ENCODE results near the gene TMEM17. TPM values are rescaled to one million over a fixed set of nuclear protein-coding genes. Genes with fewer than 3 reads are reported as not detected.

Gene TMEM17
- total and polyA plus RNA-seq, 4 experiments from 2014 or later = not detected

DNA sequence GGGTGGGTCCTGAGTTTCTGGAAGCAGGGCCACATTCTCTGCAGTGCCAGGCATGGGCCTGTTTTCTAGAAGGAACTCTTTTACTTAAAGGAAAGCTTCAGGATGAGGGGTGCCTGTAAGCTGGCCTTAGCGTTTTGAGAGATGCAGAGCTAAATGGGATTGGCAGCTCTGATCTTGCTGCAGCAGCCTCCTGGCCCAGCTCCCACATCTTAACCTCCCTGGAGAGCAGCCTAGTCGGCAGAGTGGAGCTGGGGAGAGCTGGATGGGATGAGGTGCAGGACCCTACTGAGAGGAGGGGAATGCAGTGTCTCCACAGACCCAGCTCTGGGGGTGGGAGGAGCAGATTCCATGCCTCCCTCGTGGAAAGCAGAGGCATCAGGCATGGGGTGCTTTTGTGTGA is 52.0 kb downstream of the TMEM17 start:
- Histone ChIP-seq H3K36me3 (ENCODE audit: insufficient read depth, low read length) (no peaks in the 10 kb centered on the region), H3K27ac (ENCODE audit: low read depth, low read length) (no peak overlapping the region), H3K4me3 (ENCODE audit: low read length in 2 of 2) (no peak overlapping the region), H3K4me1 (ENCODE audit: insufficient read depth, low read length) (peaks cover 4% of the 10 kb centered on the region), H3K27me3 (ENCODE audit: insufficient read depth, low read length) (no peaks in the 10 kb centered on the region), H3K9me3 (ENCODE audit: control insufficient read depth in 1 of 2, low read length in 2 of 2) (no peaks in the 10 kb centered on the region)
- DNase-seq = no peak
- Mint-ChIP-seq H3K4me1 (no peaks in the 10 kb centered on the region), H3K27ac (no peak overlapping the region), H3K4me3 (no peak overlapping the region), H3K36me3 (no peaks in the 10 kb centered on the region), H3K9me3 (no peaks in the 10 kb centered on the region), H3K27me3 (peaks cover 2 to 3% of the 10 kb centered on the region in 2 donors)
- CTCF ChIA-PET (ENCODE audit: partially characterized antibody) = interaction anchor here (1.0 to 2.9 kb wide), 7 partner anchors 310 to 969 kb away, joined by 3 to 25 read pairs (median 4); no protein-coding TSS in a partner anchor
- POLR2A ChIA-PET (ENCODE audit: partially characterized antibody) = interaction anchor here (0.5 kb wide), 1 partner anchor 497 kb away, joined by 3 read pairs; no protein-coding TSS in a partner anchor
- intact Hi-C loops (cut with micrococcal nuclease) = no loop called here

DNA sequence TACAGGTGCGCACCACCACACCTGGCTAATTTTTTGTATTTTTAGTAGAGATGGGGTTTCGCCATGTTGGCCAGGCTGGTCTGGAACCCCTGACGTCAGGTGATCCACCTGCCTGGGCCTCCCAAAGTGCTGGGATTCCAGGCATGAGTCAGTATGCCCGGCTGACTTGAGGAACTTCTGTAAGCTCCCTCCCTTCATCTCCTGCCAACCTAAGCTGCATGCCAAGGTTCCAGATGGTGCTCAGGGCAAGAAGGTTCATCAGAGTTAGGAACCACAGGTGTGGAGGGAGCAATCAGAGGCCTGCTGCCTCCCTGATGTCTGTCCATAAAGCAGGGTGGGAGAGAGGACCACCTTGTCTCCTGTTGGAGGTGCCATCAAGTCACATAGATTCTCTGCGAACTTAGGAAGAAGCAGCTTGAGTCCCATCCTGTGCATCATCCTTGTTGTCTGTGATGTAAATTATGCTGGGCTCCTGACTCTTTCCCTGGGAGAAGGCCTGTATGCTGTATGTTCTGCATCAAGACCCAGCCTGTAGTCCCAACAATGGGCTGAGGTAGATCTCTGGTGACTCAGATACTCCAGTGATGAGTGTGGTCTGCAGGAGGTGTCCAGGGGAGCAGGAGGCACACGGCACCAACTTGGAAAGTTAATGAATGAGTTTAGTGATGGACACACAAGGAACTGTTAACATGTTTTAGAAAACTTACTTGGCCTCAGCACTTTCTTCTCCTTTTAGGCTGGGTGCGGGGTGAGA is 53.1 kb downstream of the TMEM17 start:
- CTCF ChIA-PET (ENCODE audit: partially characterized antibody) = interaction anchor here (1.0 to 2.9 kb wide), 5 partner anchors 308 to 323 kb away, joined by 3 to 25 read pairs (median 5); no protein-coding TSS in a partner anchor
- Histone ChIP-seq H3K4me1 (ENCODE audit: insufficient read depth, low read length) (peaks cover 4% of the 10 kb centered on the region), H3K27ac (ENCODE audit: low read depth, low read length) (no peak overlapping the region), H3K4me3 (ENCODE audit: low read length in 2 of 2) (no peak overlapping the region), H3K36me3 (ENCODE audit: insufficient read depth, low read length) (no peaks in the 10 kb centered on the region), H3K27me3 (ENCODE audit: insufficient read depth, low read length) (no peaks in the 10 kb centered on the region), H3K9me3 (ENCODE audit: control insufficient read depth in 1 of 2, low read length in 2 of 2) (no peaks in the 10 kb centered on the region)
- POLR2A ChIA-PET (ENCODE audit: partially characterized antibody) = no interaction called here
- no peaks in the 10 kb centered on the region for H3K36me3 Mint-ChIP-seq
- no peak overlapping the region for H3K4me3 Mint-ChIP-seq
- H3K9me3 Mint-ChIP-seq = no peaks in the 10 kb centered on the region
- no peak overlapping the region for H3K27ac Mint-ChIP-seq
- no peaks in the 10 kb centered on the region for H3K4me1 Mint-ChIP-seq
- DNase-seq = no peak
- intact Hi-C loops (cut with micrococcal nuclease) = no loop called here
- peaks cover 2 to 3% of the 10 kb centered on the region in 2 donors for H3K27me3 Mint-ChIP-seq

GRCh38 chr2:62450716-62451191 is 55.2 kb downstream of the TMEM17 start:
- POLR2A ChIA-PET (ENCODE audit: partially characterized antibody) = no interaction called here

More at GRCh38 chr2:62450716-62451191, 55.2 kb downstream of the TMEM17 start:
- intact Hi-C loops (cut with micrococcal nuclease) = no loop called here
- Mint-ChIP-seq H3K27me3 (peaks cover under 1 to 2% of the 10 kb centered on the region in 2 donors), H3K4me3 (no peak overlapping the region), H3K36me3 (no peaks in the 10 kb centered on the region), H3K4me1 (no peaks in the 10 kb centered on the region), H3K9me3 (no peaks in the 10 kb centered on the region), H3K27ac (no peak overlapping the region)
- CTCF ChIA-PET (ENCODE audit: partially characterized antibody) = interaction anchor here (2.4 kb wide), 1 partner anchor 325 kb away, joined by 12 read pairs; no protein-coding TSS in a partner anchor
- Histone ChIP-seq H3K27me3 (ENCODE audit: insufficient read depth, low read length) (no peaks in the 10 kb centered on the region), H3K27ac (ENCODE audit: low read depth, low read length) (no peak overlapping the region), H3K36me3 (ENCODE audit: insufficient read depth, low read length) (no peaks in the 10 kb centered on the region), H3K4me1 (ENCODE audit: insufficient read depth, low read length) (no peaks in the 10 kb centered on the region), H3K9me3 (ENCODE audit: control insufficient read depth in 1 of 2, low read length in 2 of 2) (no peaks in the 10 kb centered on the region), H3K4me3 (ENCODE audit: low read length in 2 of 2) (no peak overlapping the region)
- DNase-seq = no peak

Other genes with a start within 250 kb of the TMEM17 start
- 10 to 100 TPM; 26.8 to 31.9 TPM for gene EHBP1, start 199.5 kb upstream of the TMEM17 start, total RNA-seq
- gene EHBP1, start 199.5 kb upstream of the TMEM17 start, polyA plus RNA-seq = 10 to 100 TPM in 1 of 2 donors, 1 to 10 TPM in 1; 9.2 to 15.2 TPM

Data from CD4-positive, alpha-beta memory T cell (primary cell).